ENCODE results near the gene MTG2.

Gene MTG2

GRCh38 chr20:62214067-62214466 lies 31.2 kb downstream of the MTG2 start:
- ATAC-seq = no peak
- TF ChIP-seq GLIS3 (CRISPR knock-in tag; IDR thresholded peaks at IDR 0.05) (no peak), TCF4 (CRISPR knock-in tag; IDR thresholded peaks at IDR 0.05; ENCODE audit: borderline replicate concordance) (no peak), OSR1 (CRISPR knock-in tag; IDR thresholded peaks at IDR 0.05) (no peak), SNAI2 (CRISPR knock-in tag; IDR thresholded peaks at IDR 0.05) (no peak), ESRRG (CRISPR knock-in tag; IDR thresholded peaks at IDR 0.05) (no peak), CSDC2 (CRISPR knock-in tag; IDR thresholded peaks at IDR 0.05) (no peak), ARNTL (CRISPR knock-in tag; IDR thresholded peaks at IDR 0.05; ENCODE audit: borderline replicate concordance, low read depth) (no peak), TOX (CRISPR knock-in tag; IDR thresholded peaks at IDR 0.05; ENCODE audit: borderline replicate concordance) (no peak), BACH2 (CRISPR knock-in tag; IDR thresholded peaks at IDR 0.05; ENCODE audit: borderline replicate concordance) (no peak)
- TF ChIP-seq, protein P1, sequence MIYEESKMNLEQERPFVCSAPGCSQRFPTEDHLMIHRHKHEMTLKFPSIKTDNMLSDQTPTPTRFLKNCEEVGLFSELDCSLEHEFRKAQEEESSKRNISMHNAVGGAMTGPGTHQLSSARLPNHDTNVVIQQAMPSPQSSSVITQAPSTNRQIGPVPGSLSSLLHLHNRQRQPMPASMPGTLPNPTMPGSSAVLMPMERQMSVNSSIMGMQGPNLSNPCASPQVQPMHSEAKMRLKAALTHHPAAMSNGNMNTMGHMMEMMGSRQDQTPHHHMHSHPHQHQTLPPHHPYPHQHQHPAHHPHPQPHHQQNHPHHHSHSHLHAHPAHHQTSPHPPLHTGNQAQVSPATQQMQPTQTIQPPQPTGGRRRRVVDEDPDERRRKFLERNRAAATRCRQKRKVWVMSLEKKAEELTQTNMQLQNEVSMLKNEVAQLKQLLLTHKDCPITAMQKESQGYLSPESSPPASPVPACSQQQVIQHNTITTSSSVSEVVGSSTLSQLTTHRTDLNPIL (CRISPR knock-in tag; IDR thresholded peaks at IDR 0.05; ENCODE audit: low read depth) = no peak
- TF ChIP-seq, protein P2, sequence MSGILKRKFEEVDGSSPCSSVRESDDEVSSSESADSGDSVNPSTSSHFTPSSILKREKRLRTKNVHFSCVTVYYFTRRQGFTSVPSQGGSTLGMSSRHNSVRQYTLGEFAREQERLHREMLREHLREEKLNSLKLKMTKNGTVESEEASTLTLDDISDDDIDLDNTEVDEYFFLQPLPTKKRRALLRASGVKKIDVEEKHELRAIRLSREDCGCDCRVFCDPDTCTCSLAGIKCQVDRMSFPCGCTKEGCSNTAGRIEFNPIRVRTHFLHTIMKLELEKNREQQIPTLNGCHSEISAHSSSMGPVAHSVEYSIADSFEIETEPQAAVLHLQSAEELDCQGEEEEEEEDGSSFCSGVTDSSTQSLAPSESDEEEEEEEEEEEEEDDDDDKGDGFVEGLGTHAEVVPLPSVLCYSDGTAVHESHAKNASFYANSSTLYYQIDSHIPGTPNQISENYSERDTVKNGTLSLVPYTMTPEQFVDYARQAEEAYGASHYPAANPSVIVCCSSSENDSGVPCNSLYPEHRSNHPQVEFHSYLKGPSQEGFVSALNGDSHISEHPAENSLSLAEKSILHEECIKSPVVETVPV (CRISPR knock-in tag; IDR thresholded peaks at IDR 0.05) = no peak

- no peak for ATAC-seq
- TF ChIP-seq ZNF8 (CRISPR knock-in tag; IDR thresholded peaks at IDR 0.05) (no peak), OSR1 (CRISPR knock-in tag; IDR thresholded peaks at IDR 0.05) (no peak), BACH2 (CRISPR knock-in tag; IDR thresholded peaks at IDR 0.05; ENCODE audit: borderline replicate concordance) (no peak)
These were observed 32.5 kb downstream of the MTG2 start for GRCh38 chr20:62215020-62215990.

- TF ChIP-seq ISL1 (CRISPR knock-in tag; IDR thresholded peaks at IDR 0.05) (no peak), ZNF565 (CRISPR knock-in tag; conservative IDR thresholded peaks at IDR 0.05; ENCODE audit: low read depth) (no peak), GLIS3 (CRISPR knock-in tag; IDR thresholded peaks at IDR 0.05) (no peak), ZFP30 (CRISPR knock-in tag; IDR thresholded peaks at IDR 0.05) (no peak), RARB (CRISPR knock-in tag; IDR thresholded peaks at IDR 0.05) (no peak), CSDC2 (CRISPR knock-in tag; IDR thresholded peaks at IDR 0.05) (no peak), ZFP3 (CRISPR knock-in tag; IDR thresholded peaks at IDR 0.05) (no peak), ARNTL (CRISPR knock-in tag; IDR thresholded peaks at IDR 0.05; ENCODE audit: borderline replicate concordance, low read depth) (no peak), ZNF70 (CRISPR knock-in tag; IDR thresholded peaks at IDR 0.05) (no peak), TOX (CRISPR knock-in tag; IDR thresholded peaks at IDR 0.05; ENCODE audit: borderline replicate concordance) (no peak), TCF4 (CRISPR knock-in tag; IDR thresholded peaks at IDR 0.05; ENCODE audit: borderline replicate concordance) (no peak)
- TF ChIP-seq, protein P3, sequence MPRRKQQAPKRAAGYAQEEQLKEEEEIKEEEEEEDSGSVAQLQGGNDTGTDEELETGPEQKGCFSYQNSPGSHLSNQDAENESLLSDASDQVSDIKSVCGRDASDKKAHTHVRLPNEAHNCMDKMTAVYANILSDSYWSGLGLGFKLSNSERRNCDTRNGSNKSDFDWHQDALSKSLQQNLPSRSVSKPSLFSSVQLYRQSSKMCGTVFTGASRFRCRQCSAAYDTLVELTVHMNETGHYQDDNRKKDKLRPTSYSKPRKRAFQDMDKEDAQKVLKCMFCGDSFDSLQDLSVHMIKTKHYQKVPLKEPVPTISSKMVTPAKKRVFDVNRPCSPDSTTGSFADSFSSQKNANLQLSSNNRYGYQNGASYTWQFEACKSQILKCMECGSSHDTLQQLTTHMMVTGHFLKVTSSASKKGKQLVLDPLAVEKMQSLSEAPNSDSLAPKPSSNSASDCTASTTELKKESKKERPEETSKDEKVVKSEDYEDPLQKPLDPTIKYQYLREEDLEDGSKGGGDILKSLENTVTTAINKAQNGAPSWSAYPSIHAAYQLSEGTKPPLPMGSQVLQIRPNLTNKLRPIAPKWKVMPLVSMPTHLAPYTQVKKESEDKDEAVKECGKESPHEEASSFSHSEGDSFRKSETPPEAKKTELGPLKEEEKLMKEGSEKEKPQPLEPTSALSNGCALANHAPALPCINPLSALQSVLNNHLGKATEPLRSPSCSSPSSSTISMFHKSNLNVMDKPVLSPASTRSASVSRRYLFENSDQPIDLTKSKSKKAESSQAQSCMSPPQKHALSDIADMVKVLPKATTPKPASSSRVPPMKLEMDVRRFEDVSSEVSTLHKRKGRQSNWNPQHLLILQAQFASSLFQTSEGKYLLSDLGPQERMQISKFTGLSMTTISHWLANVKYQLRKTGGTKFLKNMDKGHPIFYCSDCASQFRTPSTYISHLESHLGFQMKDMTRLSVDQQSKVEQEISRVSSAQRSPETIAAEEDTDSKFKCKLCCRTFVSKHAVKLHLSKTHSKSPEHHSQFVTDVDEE (CRISPR knock-in tag; IDR thresholded peaks at IDR 0.05) = no peak
- TF ChIP-seq, protein P4, sequence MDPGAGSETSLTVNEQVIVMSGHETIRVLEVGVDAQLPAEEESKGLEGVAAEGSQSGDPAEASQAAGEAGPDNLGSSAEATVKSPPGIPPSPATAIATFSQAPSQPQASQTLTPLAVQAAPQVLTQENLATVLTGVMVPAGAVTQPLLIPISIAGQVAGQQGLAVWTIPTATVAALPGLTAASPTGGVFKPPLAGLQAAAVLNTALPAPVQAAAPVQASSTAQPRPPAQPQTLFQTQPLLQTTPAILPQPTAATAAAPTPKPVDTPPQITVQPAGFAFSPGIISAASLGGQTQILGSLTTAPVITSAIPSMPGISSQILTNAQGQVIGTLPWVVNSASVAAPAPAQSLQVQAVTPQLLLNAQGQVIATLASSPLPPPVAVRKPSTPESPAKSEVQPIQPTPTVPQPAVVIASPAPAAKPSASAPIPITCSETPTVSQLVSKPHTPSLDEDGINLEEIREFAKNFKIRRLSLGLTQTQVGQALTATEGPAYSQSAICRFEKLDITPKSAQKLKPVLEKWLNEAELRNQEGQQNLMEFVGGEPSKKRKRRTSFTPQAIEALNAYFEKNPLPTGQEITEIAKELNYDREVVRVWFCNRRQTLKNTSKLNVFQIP (CRISPR knock-in tag; IDR thresholded peaks at IDR 0.05; ENCODE audit: borderline replicate concordance, low read depth) = no peak
These were observed 33.3 kb downstream of the MTG2 start for GRCh38 chr20:62215991-62216635.

More at GRCh38 chr20:62215991-62216635, 33.3 kb downstream of the MTG2 start:
- no peak for ATAC-seq
